ENCODE measurements around the gene GSDME. TPM values are rescaled to one million over a fixed set of nuclear protein-coding genes. Genes with fewer than 3 reads are reported as not detected.

The GSDME gene
- total RNA-seq, 1 experiment from 2014 or later: 7.6 TPM

GRCh38 chr7:24734306-24734705 is 23.0 kb downstream of the GSDME start:
- Histone ChIP-seq H3K9ac (ENCODE audit: low read length) (no peak overlapping the region), H3K9me2 (ENCODE audit: insufficient read depth) (no peaks in the 10 kb centered on the region), H3K4me3 (replicated peaks in 1 of 2; ENCODE audit: low read depth in 1 of 2, low read length in 2 of 2) (no peak overlapping the region), H3K4me1 (ENCODE audit: control insufficient read depth in 1 of 2, insufficient read depth in 2 of 2, low read length in 2 of 2) (peaks cover 0 to 16% of the 10 kb centered on the region in 2 experiments; a peak in 1 of 4 replicates), H4K20me1 (ENCODE audit: insufficient read depth) (no peaks in the 10 kb centered on the region), H3K27ac (ENCODE audit: low read depth, low read length) (no peak overlapping the region), H2AFZ (ENCODE audit: low read depth, low read length, poor library complexity, severe bottlenecking) (no peak overlapping the region), H3K4me2 (ENCODE audit: low read length) (no peak overlapping the region), H3K27me3 (ENCODE audit: insufficient read depth, low read length) (no peaks in the 10 kb centered on the region), H3K36me3 (ENCODE audit: control insufficient read depth in 1 of 2, insufficient read depth in 2 of 2, low read length in 2 of 2) (no peaks in the 10 kb centered on the region), H3K9me3 (ENCODE audit: control insufficient read depth in 1 of 2, insufficient read depth in 1 of 2, low read depth in 1 of 2, low read length in 2 of 2) (peaks cover 0 to 7% of the 10 kb centered on the region in 2 experiments; a peak in 1 of 4 replicates), H3K79me2 (ENCODE audit: insufficient read depth, low read length) (no peaks in the 10 kb centered on the region)
- no TSS peak for BruUV-seq (replicated peaks)
- TF ChIP-seq CEBPB (IDR thresholded peaks at IDR 0.05; ENCODE audit: low read depth): no peak
- TF ChIP-seq REST (IDR thresholded peaks at IDR 0.05; ENCODE audit: low read depth): no peak
- no peak for TF ChIP-seq ATF3 (IDR thresholded peaks at IDR 0.05)
- no peak for TF ChIP-seq TCF7L2 (IDR thresholded peaks at IDR 0.05; ENCODE audit: borderline replicate concordance, extremely low read depth, insufficient read depth, insufficient read length)
- no peak for TF ChIP-seq EZH2 (IDR thresholded peaks at IDR 0.05)
- no peak for TF ChIP-seq MAX (IDR thresholded peaks at IDR 0.05)
- TF ChIP-seq ZFX (IDR thresholded peaks at IDR 0.05): no peak
- ChIA-PET RAD21 (ENCODE audit: low non-redundant PET in 1 of 2, low total read pairs in 2 of 2, uncharacterized antibody in 2 of 2, unreplicated experiment in 2 of 2) (no interaction called here), POLR2A (no interaction called here), CTCF (no interaction called here)
- intact Hi-C loops (cut with micrococcal nuclease): no loop called here
- ATAC-seq (no peak), DNase-seq (ENCODE audit: low read depth, low spot score) (no peak)
